ENCODE measurements around the gene MFSD2B.

MFSD2B gene

GRCh38 chr2:24019729-24020128 lies 9.8 kb downstream of the MFSD2B start:
- Histone ChIP-seq H3K4me1 (ENCODE audit: control insufficient read depth, insufficient read depth, low read length) (peaks cover 4% of the 10 kb centered on the region), H3K36me3 (ENCODE audit: control insufficient read depth, insufficient read depth, low read length) (peaks cover 3% of the 10 kb centered on the region; the same call in 1 of the 2 replicates), H3K9me3 (ENCODE audit: control insufficient read depth, insufficient read depth, low read length) (no peaks in the 10 kb centered on the region), H3K27ac (ENCODE audit: low read length) (no peak overlapping the region), H3K27me3 (ENCODE audit: control insufficient read depth, insufficient read depth, low read length) (no peaks in the 10 kb centered on the region), H3K4me3 (ENCODE audit: low read length) (no peak overlapping the region)
- no CpG with 5 or more reads among the region's 5 CpGs for WGBS (ENCODE audit: insufficient coverage, insufficient read length)
- no peak for DNase-seq (ENCODE audit: low read depth, low spot score)

DNA sequence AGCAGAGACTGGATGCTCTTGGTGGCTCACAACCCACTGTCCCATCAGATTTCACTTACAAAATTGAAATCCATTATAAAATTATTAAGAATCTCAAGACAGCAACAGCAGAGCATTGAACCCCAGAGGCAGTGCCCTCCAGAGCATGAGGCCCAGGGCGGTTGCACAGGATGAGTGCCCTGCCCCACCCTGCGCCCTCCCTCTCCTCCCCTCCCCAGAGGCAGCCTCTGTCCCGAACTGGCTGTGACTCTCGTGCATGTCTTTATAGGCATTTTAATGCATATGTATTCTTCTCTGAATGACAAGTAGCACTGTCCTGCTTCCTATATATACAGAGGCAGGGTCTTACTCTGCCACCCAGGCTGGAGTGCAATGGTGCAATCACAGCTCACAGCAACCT lies 10.4 kb downstream of the MFSD2B start:
- H3K9me3 ChIP-seq (ENCODE audit: control insufficient read depth, insufficient read depth, low read length) = no peaks in the 10 kb centered on the region
- peaks cover 7% of the 10 kb centered on the region for H3K4me1 ChIP-seq (ENCODE audit: control insufficient read depth, insufficient read depth, low read length)
- WGBS (ENCODE audit: insufficient coverage, insufficient read length) = no CpG with 5 or more reads among the region's 4 CpGs
- H3K27me3 ChIP-seq (ENCODE audit: control insufficient read depth, insufficient read depth, low read length) = no peaks in the 10 kb centered on the region
- DNase-seq (ENCODE audit: low read depth, low spot score) = no peak
- H3K36me3 ChIP-seq (ENCODE audit: control insufficient read depth, insufficient read depth, low read length) = peaks cover 3% of the 10 kb centered on the region; the same call in 1 of the 2 replicates
- H3K4me3 ChIP-seq (ENCODE audit: low read length) = no peak overlapping the region
- no peak overlapping the region for H3K27ac ChIP-seq (ENCODE audit: low read length)

DNA sequence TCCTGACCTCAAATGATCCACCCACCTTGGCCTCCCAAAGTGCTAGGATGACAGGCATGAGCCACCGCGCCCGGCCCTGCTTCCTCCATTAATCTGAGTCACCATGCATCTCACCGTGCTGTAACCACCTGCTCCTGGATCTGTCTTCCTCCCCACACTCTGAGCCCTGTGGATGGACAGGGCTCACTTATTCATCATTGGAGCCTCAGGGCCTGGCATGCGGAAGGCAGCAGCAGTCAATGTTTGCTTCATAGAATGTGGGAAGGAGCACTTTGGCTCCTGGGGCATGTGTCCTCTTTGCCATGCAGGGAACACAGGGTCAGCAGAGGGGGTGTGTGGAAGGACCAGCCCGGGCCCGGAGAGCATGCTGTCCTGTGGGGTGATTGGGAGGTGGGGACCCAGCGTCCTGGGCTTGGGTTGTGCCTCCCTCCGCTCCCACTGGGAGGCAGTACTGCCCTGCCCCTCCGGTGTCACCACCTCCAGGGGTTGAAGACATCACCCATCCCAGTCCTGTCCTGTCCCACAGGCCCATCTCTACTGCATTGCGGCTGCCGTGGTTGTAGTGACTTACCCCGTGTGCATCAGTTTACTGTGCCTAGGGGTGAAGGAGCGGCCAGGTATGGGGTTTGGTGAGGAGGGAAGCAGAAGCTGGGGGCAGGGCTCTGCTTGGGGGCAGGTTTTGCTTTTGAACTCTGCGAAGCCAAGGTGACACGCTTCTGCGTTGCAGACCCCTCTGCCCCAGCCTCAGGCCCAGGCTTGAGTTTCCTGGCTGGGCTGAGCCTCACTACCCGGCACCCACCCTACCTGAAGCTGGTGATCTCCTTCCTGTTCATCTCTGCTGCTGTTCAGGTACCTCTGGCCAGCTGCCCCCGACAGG lies 11.5 kb downstream of the MFSD2B start:
- peak; percentile 70 for DNase-seq (ENCODE audit: low read depth, low spot score)
- Histone ChIP-seq H3K4me1 (ENCODE audit: control insufficient read depth, insufficient read depth, low read length) (peaks cover 7% of the 10 kb centered on the region), H3K9me3 (ENCODE audit: control insufficient read depth, insufficient read depth, low read length) (no peaks in the 10 kb centered on the region), H3K36me3 (ENCODE audit: control insufficient read depth, insufficient read depth, low read length) (peaks cover 3% of the 10 kb centered on the region; the same call in 1 of the 2 replicates), H3K27ac (ENCODE audit: low read length) (no peak overlapping the region), H3K27me3 (ENCODE audit: control insufficient read depth, insufficient read depth, low read length) (no peaks in the 10 kb centered on the region), H3K4me3 (ENCODE audit: low read length) (no peak overlapping the region)
- no CpG with 5 or more reads among the region's 19 CpGs for WGBS (ENCODE audit: insufficient coverage, insufficient read length)

DNA sequence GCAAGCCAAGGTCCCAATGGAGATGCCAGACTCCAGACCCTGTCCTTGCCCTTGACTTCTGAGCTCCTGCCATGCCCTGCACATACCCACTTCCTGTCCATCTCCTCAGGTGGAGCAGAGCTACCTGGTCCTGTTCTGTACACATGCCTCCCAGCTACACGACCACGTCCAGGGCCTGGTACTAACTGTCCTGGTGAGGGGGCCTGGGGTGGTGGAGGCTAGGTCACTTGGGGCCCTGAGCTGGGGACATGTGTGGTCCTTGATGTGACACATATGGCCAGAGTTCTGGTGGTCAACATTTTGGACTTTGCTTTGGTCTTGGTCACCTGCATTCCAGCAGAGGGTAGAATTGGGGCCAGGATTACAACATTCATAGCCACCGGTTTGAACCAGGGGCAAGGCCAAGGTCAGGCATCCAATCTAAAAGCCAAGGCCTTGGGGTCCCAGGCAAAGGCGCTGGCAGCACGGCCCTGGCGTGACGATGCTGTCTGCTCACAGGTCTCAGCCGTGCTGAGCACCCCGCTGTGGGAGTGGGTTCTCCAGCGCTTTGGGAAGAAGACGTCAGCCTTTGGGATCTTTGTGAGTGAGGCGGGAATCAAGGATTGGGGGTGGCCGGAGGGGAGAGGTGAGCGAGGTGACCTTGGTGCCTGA lies 12.6 kb downstream of the MFSD2B start:
- Histone ChIP-seq H3K36me3 (ENCODE audit: control insufficient read depth, insufficient read depth, low read length) (0 out of 2 replicates have a peak, but pooled peaks cover 3% of the 10 kb centered on the region), H3K4me1 (ENCODE audit: control insufficient read depth, insufficient read depth, low read length) (peaks cover 7% of the 10 kb centered on the region), H3K27me3 (ENCODE audit: control insufficient read depth, insufficient read depth, low read length) (no peaks in the 10 kb centered on the region), H3K4me3 (ENCODE audit: low read length) (no peak overlapping the region), H3K27ac (ENCODE audit: low read length) (no peak overlapping the region), H3K9me3 (ENCODE audit: control insufficient read depth, insufficient read depth, low read length) (no peaks in the 10 kb centered on the region)
- no CpG with 5 or more reads among the region's 14 CpGs for WGBS (ENCODE audit: insufficient coverage, insufficient read length)
- no peak for DNase-seq (ENCODE audit: low read depth, low spot score)

GRCh38 chr2:24022975-24023575 lies 13.2 kb downstream of the MFSD2B start:
- H3K36me3 ChIP-seq (ENCODE audit: control insufficient read depth, insufficient read depth, low read length) = 0 out of 2 replicates have a peak, but pooled peaks cover 3% of the 10 kb centered on the region
- H3K4me1 ChIP-seq (ENCODE audit: control insufficient read depth, insufficient read depth, low read length) = peaks cover 6% of the 10 kb centered on the region
- H3K27me3 ChIP-seq (ENCODE audit: control insufficient read depth, insufficient read depth, low read length) = no peaks in the 10 kb centered on the region
- no peak overlapping the region for H3K4me3 ChIP-seq (ENCODE audit: low read length)
- WGBS (ENCODE audit: insufficient coverage, insufficient read length) = no CpG with 5 or more reads among the region's 16 CpGs
- no peak overlapping the region for H3K27ac ChIP-seq (ENCODE audit: low read length)
- DNase-seq (ENCODE audit: low read depth, low spot score) = no peak
- no peaks in the 10 kb centered on the region for H3K9me3 ChIP-seq (ENCODE audit: control insufficient read depth, insufficient read depth, low read length)

DNA sequence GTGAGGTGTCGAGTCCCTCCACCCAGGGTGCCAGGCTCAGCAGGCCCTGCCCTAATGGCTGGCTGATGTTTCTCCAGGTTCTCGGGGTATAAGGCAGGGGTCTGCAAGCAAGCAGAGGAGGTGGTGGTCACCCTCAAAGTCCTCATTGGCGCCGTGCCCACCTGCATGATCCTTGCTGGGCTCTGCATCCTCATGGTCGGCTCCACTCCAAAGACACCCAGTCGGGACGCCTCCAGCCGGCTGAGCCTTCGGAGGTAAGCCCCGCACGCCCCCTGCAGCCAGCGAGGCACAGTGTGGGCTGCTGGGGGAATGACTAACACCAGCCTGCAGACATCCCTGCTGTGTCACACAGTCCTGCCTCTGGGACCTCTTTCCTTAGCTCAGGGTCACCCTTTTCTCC lies 14.1 kb downstream of the MFSD2B start:
- WGBS (ENCODE audit: insufficient coverage, insufficient read length) = no CpG with 5 or more reads among the region's 12 CpGs
- no peak for DNase-seq (ENCODE audit: low read depth, low spot score)
- Histone ChIP-seq H3K27me3 (ENCODE audit: control insufficient read depth, insufficient read depth, low read length) (no peaks in the 10 kb centered on the region), H3K4me1 (ENCODE audit: control insufficient read depth, insufficient read depth, low read length) (peaks cover 5% of the 10 kb centered on the region), H3K36me3 (ENCODE audit: control insufficient read depth, insufficient read depth, low read length) (0 out of 2 replicates have a peak, but pooled peaks cover 3% of the 10 kb centered on the region), H3K4me3 (ENCODE audit: low read length) (no peak overlapping the region), H3K27ac (ENCODE audit: low read length) (no peak overlapping the region), H3K9me3 (ENCODE audit: control insufficient read depth, insufficient read depth, low read length) (no peaks in the 10 kb centered on the region)

DNA sequence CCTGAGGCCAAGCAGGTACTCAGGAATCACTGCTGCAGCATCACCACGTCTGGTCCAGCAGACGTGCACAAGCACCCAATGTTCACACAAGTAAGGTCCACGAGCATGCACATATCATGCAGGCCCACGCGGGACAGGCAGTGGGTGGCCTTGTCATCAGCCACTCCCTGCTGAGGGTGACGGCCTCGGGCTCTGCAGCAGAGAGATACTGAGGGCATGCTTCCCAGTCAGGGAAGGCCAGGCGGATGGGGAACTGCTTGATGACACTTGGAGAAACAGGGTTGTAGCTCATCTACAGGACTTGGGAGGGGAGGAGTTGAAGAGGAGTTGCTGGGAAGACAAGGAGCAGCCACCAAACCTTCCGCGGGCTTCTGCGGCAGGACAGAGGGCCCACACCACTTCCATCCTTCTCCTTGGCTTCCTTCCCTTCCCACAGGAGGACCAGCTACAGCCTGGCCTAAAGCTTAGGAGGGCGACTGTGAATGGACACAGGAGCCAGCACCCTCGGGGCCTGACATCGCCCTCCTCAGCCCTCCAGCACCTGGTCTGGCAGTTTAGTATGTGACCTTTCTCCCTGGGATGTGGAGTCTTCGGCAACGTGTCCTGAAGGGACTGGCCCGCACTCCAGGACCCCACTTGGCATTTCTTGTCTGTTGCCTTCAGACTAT lies 15.2 kb downstream of the MFSD2B start:
- no peak for DNase-seq (ENCODE audit: low read depth, low spot score)
- H3K9me3 ChIP-seq (ENCODE audit: control insufficient read depth, insufficient read depth, low read length) = no peaks in the 10 kb centered on the region
- H3K27me3 ChIP-seq (ENCODE audit: control insufficient read depth, insufficient read depth, low read length) = no peaks in the 10 kb centered on the region
- no peak overlapping the region for H3K4me3 ChIP-seq (ENCODE audit: low read length)
- H3K4me1 ChIP-seq (ENCODE audit: control insufficient read depth, insufficient read depth, low read length) = peaks cover 5% of the 10 kb centered on the region
- peaks cover 5% of the 10 kb centered on the region; the same call in 1 of the 2 replicates for H3K36me3 ChIP-seq (ENCODE audit: control insufficient read depth, insufficient read depth, low read length)
- no peak overlapping the region for H3K27ac ChIP-seq (ENCODE audit: low read length)
- no CpG with 5 or more reads among the region's 17 CpGs for WGBS (ENCODE audit: insufficient coverage, insufficient read length)

GRCh38 chr2:24026233-24026632 lies 16.3 kb downstream of the MFSD2B start:
- Histone ChIP-seq H3K27me3 (ENCODE audit: control insufficient read depth, insufficient read depth, low read length) (no peaks in the 10 kb centered on the region), H3K9me3 (ENCODE audit: control insufficient read depth, insufficient read depth, low read length) (no peaks in the 10 kb centered on the region), H3K4me1 (ENCODE audit: control insufficient read depth, insufficient read depth, low read length) (peaks cover 5% of the 10 kb centered on the region), H3K27ac (ENCODE audit: low read length) (no peak overlapping the region), H3K36me3 (ENCODE audit: control insufficient read depth, insufficient read depth, low read length) (peaks cover 12% of the 10 kb centered on the region), H3K4me3 (ENCODE audit: low read length) (no peak overlapping the region)
- no CpG with 5 or more reads among the region's 2 CpGs for WGBS (ENCODE audit: insufficient coverage, insufficient read length)
- no peak for DNase-seq (ENCODE audit: low read depth, low spot score)

DNA sequence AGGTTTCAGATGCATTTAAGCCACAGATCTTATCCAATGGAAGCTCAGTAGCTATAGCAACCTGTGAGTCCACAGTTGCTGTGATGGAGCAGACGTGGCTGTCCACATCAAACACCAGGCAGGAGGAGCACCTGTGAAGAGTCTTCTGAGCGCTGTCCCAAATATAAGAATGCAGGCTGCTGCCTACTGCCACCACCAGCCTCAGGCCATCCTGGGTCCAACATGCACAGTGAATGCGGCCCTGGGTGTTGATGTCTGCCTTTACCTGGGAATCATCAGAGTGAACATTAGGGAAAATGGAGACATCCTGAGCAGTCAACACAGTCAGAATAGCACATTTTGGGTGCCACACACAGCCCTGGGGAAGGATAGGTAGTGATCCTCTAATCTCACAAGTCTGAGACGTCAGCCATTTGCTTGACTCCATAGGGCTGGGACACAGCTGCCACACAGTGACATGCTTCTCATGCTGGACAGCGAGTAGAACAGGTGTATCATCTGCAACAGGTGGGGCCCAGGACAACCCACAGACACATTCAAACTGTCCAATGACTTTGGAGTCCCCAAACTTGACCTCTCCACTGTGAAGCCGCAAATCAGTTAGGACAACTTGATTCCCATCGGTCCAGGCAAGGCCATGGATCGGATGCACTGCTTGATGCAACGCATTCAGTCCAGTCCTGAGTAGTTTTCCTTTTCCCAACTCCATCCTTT lies 29.1 kb downstream of the MFSD2B start:
- WGBS (ENCODE audit: insufficient coverage, insufficient read length) = no CpG with 5 or more reads among the region's 9 CpGs
- no peak for DNase-seq (ENCODE audit: low read depth, low spot score)
- H3K9me3 ChIP-seq (ENCODE audit: control insufficient read depth, insufficient read depth, low read length) = no peaks in the 10 kb centered on the region
- no peaks in the 10 kb centered on the region for H3K27me3 ChIP-seq (ENCODE audit: control insufficient read depth, insufficient read depth, low read length)
- no peak overlapping the region for H3K4me3 ChIP-seq (ENCODE audit: low read length)
- no peak overlapping the region for H3K27ac ChIP-seq (ENCODE audit: low read length)
- peaks cover 10% of the 10 kb centered on the region for H3K36me3 ChIP-seq (ENCODE audit: control insufficient read depth, insufficient read depth, low read length)
- H3K4me1 ChIP-seq (ENCODE audit: control insufficient read depth, insufficient read depth, low read length) = no peaks in the 10 kb centered on the region

Data from iPS DF 6.9 (cell line).